WTC11 (cell line): ENCODE results near the gene PFKFB4.

ENCODE experiments used
- CTCF ChIP-seq: fragments of 200-600 bp; IDR thresholded peaks from 2 replicates; pipeline ENCODE4 v1.8.0; 2022; ENCODE audit warnings: antibody characterized with exemption
- ETV6 ChIP-seq: sonication (generic); formaldehyde crosslinking; IDR thresholded peaks from 2 replicates; pipeline ENCODE4 v1.8.1; 2022; ENCODE audit warnings: mild to moderate bottlenecking, missing genetic modification reagents
- HMGXB4 ChIP-seq: sonication (generic); formaldehyde crosslinking; IDR thresholded peaks from 2 replicates; pipeline ENCODE4 v1.8.1; 2023; ENCODE audit warnings: mild to moderate bottlenecking, moderate library complexity, missing genetic modification reagents
- MXD4 ChIP-seq: fragments of 250-450 bp; sonication (Bioruptor Pico); IDR thresholded peaks from 2 replicates; pipeline ENCODE4 v1.8.0; 2021; ENCODE audit warnings: mild to moderate bottlenecking, moderate library complexity, borderline replicate concordance
- SP1 ChIP-seq: sonication (generic); formaldehyde crosslinking; conservative IDR thresholded peaks from 2 replicates; pipeline ENCODE4 v1.8.1; 2022; ENCODE audit warnings: missing genetic modification reagents
- ZNF263 ChIP-seq: sonication (generic); formaldehyde crosslinking; IDR thresholded peaks from 2 replicates; pipeline ENCODE4 v1.8.1; 2022; ENCODE audit warnings: low read depth, mild to moderate bottlenecking, moderate library complexity, missing genetic modification reagents

- TF ChIP-seq MXD4 (CRISPR knock-in tag) = no peak
- TF ChIP-seq SP1 (CRISPR knock-in tag) = no peak
- no peak for TF ChIP-seq CTCF
- no peak for TF ChIP-seq ETV6 (CRISPR knock-in tag)
- no peak for TF ChIP-seq HMGXB4 (CRISPR knock-in tag)
- no peak for TF ChIP-seq ZNF263
Measured at GRCh38 chr3:48538451-48538850, 18.2 kb downstream of the PFKFB4 start.
